Measurements from ENCODE around the gene SLC25A21.

The SLC25A21 gene

DNA sequence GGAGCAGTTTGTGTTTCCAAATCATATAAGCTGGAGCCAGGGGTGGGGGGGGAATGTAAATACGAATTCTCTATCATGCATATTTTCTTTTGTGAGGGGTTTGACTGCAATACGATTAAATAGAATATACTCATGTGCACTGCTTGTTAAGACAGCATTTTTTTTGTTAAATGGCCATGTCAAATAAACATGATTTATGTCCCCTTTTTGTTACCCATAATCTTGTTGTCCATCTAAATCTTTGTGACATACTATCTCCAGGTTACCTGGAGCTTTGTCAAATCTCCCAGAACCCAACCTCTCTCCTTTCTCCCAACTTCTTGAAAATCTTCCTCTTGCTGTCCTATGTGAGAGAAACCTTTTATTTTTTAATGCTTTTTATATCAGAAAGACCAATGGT, 233.1 kb downstream of the SLC25A21 start:
- Histone ChIP-seq H3K23ac (ENCODE audit: low read length) (no peak overlapping the region), H3K4me1 (ENCODE audit: control insufficient read depth, low read depth, low read length) (no peaks in the 10 kb centered on the region), H3K9ac (ENCODE audit: low read length) (no peak overlapping the region), H2BK120ac (ENCODE audit: low read depth, low read length) (no peak overlapping the region), H4K5ac (ENCODE audit: low read length) (no peak overlapping the region), H2BK5ac (ENCODE audit: low read length) (no peak overlapping the region), H3K4me2 (ENCODE audit: low read length) (no peak overlapping the region), H3K18ac (ENCODE audit: low read length) (no peak overlapping the region), H3K79me1 (ENCODE audit: low read length) (no peaks in the 10 kb centered on the region), H3K79me2 (ENCODE audit: control insufficient read depth, insufficient read depth, low read length) (no peaks in the 10 kb centered on the region), H3K4ac (ENCODE audit: low read depth, low read length) (no peak overlapping the region), H3K36me3 (ENCODE audit: control insufficient read depth, insufficient read depth, low read length) (no peaks in the 10 kb centered on the region), H3K56ac (ENCODE audit: low read length) (no peak overlapping the region), H2AK5ac (ENCODE audit: low read length) (no peak overlapping the region), H3K27ac (ENCODE audit: low read depth, low read length) (no peak overlapping the region), H3K27me3 (ENCODE audit: insufficient read depth, low read length, poor library complexity) (no peaks in the 10 kb centered on the region), H3K4me3 (ENCODE audit: low read length) (no peak overlapping the region), H4K8ac (ENCODE audit: low read depth, low read length) (no peak overlapping the region), H2BK15ac (replicated peaks; ENCODE audit: low read depth) (no peak overlapping the region)
- no peak for DNase-seq
- WGBS (ENCODE audit: extremely low coverage, insufficient coverage, low lambda C conversion rate), result no CpG with 5 or more reads among the region's 2 CpGs

DNA sequence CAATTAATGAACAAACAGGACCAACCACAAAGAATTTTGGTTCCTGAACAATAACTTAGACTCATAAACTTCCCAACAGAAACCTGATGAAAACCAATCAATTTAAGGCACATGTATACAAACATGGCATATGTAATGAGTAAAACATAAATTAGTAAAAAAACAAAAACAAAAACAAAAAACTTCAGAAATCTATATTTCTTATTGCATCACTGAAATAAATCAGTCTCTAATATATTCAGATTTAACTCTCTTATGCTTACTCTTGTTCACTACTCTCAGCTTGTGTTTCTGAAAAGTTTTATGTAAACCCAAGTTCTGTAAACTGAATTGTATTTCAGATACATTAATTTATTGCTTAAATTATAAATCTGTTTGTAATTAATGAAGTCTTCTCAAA, 233.7 kb downstream of the SLC25A21 start:
- no peak overlapping the region for H3K18ac ChIP-seq (ENCODE audit: low read length)
- no peak for DNase-seq
- H3K4me2 ChIP-seq (ENCODE audit: low read length), result no peak overlapping the region
- H2AK5ac ChIP-seq (ENCODE audit: low read length), result no peak overlapping the region
- no peak overlapping the region for H3K4me3 ChIP-seq (ENCODE audit: low read length)
- no peak overlapping the region for H4K8ac ChIP-seq (ENCODE audit: low read depth, low read length)
- no peaks in the 10 kb centered on the region for H3K79me2 ChIP-seq (ENCODE audit: control insufficient read depth, insufficient read depth, low read length)
- H3K9ac ChIP-seq (ENCODE audit: low read length), result no peak overlapping the region
- no peak overlapping the region for H2BK120ac ChIP-seq (ENCODE audit: low read depth, low read length)
- no peaks in the 10 kb centered on the region for H3K27me3 ChIP-seq (ENCODE audit: insufficient read depth, low read length, poor library complexity)
- H3K23ac ChIP-seq (ENCODE audit: low read length), result no peak overlapping the region
- H3K4me1 ChIP-seq (ENCODE audit: control insufficient read depth, low read depth, low read length), result no peaks in the 10 kb centered on the region
- H3K4ac ChIP-seq (ENCODE audit: low read depth, low read length), result no peak overlapping the region
- no peak overlapping the region for H4K5ac ChIP-seq (ENCODE audit: low read length)
- H3K79me1 ChIP-seq (ENCODE audit: low read length), result no peaks in the 10 kb centered on the region
- no peaks in the 10 kb centered on the region for H3K36me3 ChIP-seq (ENCODE audit: control insufficient read depth, insufficient read depth, low read length)
- H2BK5ac ChIP-seq (ENCODE audit: low read length), result no peak overlapping the region
- no peak overlapping the region for H3K27ac ChIP-seq (ENCODE audit: low read depth, low read length)
- H2BK15ac ChIP-seq (replicated peaks; ENCODE audit: low read depth), result no peak overlapping the region
- no peak overlapping the region for H3K56ac ChIP-seq (ENCODE audit: low read length)

DNA sequence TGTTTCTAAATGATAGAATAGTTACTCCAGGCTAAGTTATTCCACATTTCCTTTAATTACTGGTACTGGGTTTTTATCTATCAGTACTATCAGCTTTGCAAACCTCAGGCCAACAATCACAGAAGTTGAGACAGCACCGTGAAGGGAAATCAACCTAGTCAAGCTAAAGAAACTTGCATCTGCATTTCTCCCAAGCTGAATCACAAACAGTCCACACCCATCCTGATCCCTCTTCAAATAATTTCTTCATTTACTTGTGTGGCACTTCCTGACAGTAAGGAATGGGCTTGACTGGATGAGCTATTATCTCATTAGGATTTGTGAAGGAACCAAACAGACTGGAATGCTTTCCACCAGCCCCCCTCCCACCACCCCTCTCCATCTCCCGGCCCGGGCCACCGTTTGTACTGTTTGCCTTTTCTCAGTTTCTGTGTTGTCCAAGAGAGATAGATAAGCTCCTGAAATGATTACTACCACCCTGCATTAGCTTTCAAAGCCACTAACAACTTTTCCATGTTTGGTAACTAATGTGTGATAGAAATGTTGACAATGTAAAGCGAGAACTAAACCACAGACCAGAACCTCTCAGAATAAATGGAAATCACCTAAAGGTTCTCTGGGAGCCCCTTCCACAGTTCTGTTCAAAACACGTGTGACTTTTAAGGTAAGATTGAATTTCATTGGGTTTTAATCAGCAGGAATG, 236.3 kb downstream of the SLC25A21 start:
- Histone ChIP-seq H4K8ac (ENCODE audit: low read depth, low read length) (no peak overlapping the region), H3K27me3 (ENCODE audit: insufficient read depth, low read length, poor library complexity) (no peaks in the 10 kb centered on the region), H2AK5ac (ENCODE audit: low read length) (no peak overlapping the region), H3K23ac (ENCODE audit: low read length) (no peak overlapping the region), H2BK15ac (replicated peaks; ENCODE audit: low read depth) (no peak overlapping the region), H2BK5ac (ENCODE audit: low read length) (no peak overlapping the region), H3K27ac (ENCODE audit: low read depth, low read length) (no peak overlapping the region), H3K79me2 (ENCODE audit: control insufficient read depth, insufficient read depth, low read length) (no peaks in the 10 kb centered on the region), H4K5ac (ENCODE audit: low read length) (no peak overlapping the region), H3K4me2 (ENCODE audit: low read length) (no peak overlapping the region), H2BK120ac (ENCODE audit: low read depth, low read length) (no peak overlapping the region), H3K4ac (ENCODE audit: low read depth, low read length) (no peak overlapping the region), H3K56ac (ENCODE audit: low read length) (no peak overlapping the region), H3K36me3 (ENCODE audit: control insufficient read depth, insufficient read depth, low read length) (no peaks in the 10 kb centered on the region), H3K9ac (ENCODE audit: low read length) (no peak overlapping the region), H3K79me1 (ENCODE audit: low read length) (no peaks in the 10 kb centered on the region), H3K4me1 (ENCODE audit: control insufficient read depth, low read depth, low read length) (no peaks in the 10 kb centered on the region), H3K18ac (ENCODE audit: low read length) (no peak overlapping the region), H3K4me3 (ENCODE audit: low read length) (no peak overlapping the region)
- no peak for DNase-seq
- WGBS (ENCODE audit: extremely low coverage, insufficient coverage, low lambda C conversion rate), result no CpG with 5 or more reads among the region's 6 CpGs

DNA sequence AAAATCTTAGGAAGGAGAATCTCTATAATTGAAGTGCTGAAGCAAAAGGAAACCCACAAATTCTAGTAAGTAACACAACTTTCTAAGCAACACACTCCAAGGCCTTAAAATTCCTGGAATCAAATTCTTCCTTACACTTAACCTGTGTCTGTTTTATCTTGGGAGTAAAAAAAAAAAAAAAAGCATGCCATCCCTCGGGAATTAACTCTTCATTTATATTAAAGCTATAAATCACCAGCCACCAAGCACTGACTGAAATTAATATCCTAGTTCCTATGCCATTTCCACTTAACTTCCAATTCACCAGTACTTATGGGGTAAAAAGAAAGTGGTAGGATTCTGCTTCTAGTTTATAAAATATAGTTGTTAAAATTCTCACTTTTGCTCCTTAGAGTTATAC, 238.1 kb downstream of the SLC25A21 start:
- Histone ChIP-seq H2BK120ac (ENCODE audit: low read depth, low read length) (no peak overlapping the region), H3K23ac (ENCODE audit: low read length) (no peak overlapping the region), H3K79me2 (ENCODE audit: control insufficient read depth, insufficient read depth, low read length) (no peaks in the 10 kb centered on the region), H3K79me1 (ENCODE audit: low read length) (no peaks in the 10 kb centered on the region), H4K8ac (ENCODE audit: low read depth, low read length) (no peak overlapping the region), H3K36me3 (ENCODE audit: control insufficient read depth, insufficient read depth, low read length) (no peaks in the 10 kb centered on the region), H3K4ac (ENCODE audit: low read depth, low read length) (no peak overlapping the region), H2AK5ac (ENCODE audit: low read length) (no peak overlapping the region), H3K4me2 (ENCODE audit: low read length) (no peak overlapping the region), H3K27me3 (ENCODE audit: insufficient read depth, low read length, poor library complexity) (no peaks in the 10 kb centered on the region), H2BK5ac (ENCODE audit: low read length) (no peak overlapping the region), H4K5ac (ENCODE audit: low read length) (no peak overlapping the region), H3K4me3 (ENCODE audit: low read length) (no peak overlapping the region), H3K18ac (ENCODE audit: low read length) (no peak overlapping the region), H3K4me1 (ENCODE audit: control insufficient read depth, low read depth, low read length) (no peaks in the 10 kb centered on the region), H3K27ac (ENCODE audit: low read depth, low read length) (no peak overlapping the region), H2BK15ac (replicated peaks; ENCODE audit: low read depth) (no peak overlapping the region), H3K9ac (ENCODE audit: low read length) (no peak overlapping the region), H3K56ac (ENCODE audit: low read length) (no peak overlapping the region)
- no CpG with 5 or more reads among the region's 1 CpG for WGBS (ENCODE audit: extremely low coverage, insufficient coverage, low lambda C conversion rate)
- no peak for DNase-seq

- Histone ChIP-seq H3K36me3 (ENCODE audit: control insufficient read depth, insufficient read depth, low read length) (no peaks in the 10 kb centered on the region), H3K4me1 (ENCODE audit: control insufficient read depth, low read depth, low read length) (no peaks in the 10 kb centered on the region), H2AK5ac (ENCODE audit: low read length) (no peak overlapping the region), H3K9ac (ENCODE audit: low read length) (no peak overlapping the region), H2BK15ac (replicated peaks; ENCODE audit: low read depth) (no peak overlapping the region), H3K56ac (ENCODE audit: low read length) (no peak overlapping the region), H3K4ac (ENCODE audit: low read depth, low read length) (no peak overlapping the region), H3K27me3 (ENCODE audit: insufficient read depth, low read length, poor library complexity) (no peaks in the 10 kb centered on the region), H3K79me1 (ENCODE audit: low read length) (no peaks in the 10 kb centered on the region), H3K4me3 (ENCODE audit: low read length) (no peak overlapping the region), H3K23ac (ENCODE audit: low read length) (no peak overlapping the region), H3K18ac (ENCODE audit: low read length) (no peak overlapping the region), H3K27ac (ENCODE audit: low read depth, low read length) (no peak overlapping the region), H2BK120ac (ENCODE audit: low read depth, low read length) (no peak overlapping the region), H4K8ac (ENCODE audit: low read depth, low read length) (no peak overlapping the region), H3K4me2 (ENCODE audit: low read length) (no peak overlapping the region), H4K5ac (ENCODE audit: low read length) (no peak overlapping the region), H2BK5ac (ENCODE audit: low read length) (no peak overlapping the region), H3K79me2 (ENCODE audit: control insufficient read depth, insufficient read depth, low read length) (no peaks in the 10 kb centered on the region)
- no peak for DNase-seq
- WGBS (ENCODE audit: extremely low coverage, insufficient coverage, low lambda C conversion rate), result no CpG with 5 or more reads among the region's 2 CpGs
Measured at GRCh38 chr14:36931791-36932190, 240.6 kb downstream of the SLC25A21 start.

GRCh38 chr14:36928432-36928831, 244.0 kb downstream of the SLC25A21 start:
- no peak overlapping the region for H3K4ac ChIP-seq (ENCODE audit: low read depth, low read length)
- no peak overlapping the region for H4K8ac ChIP-seq (ENCODE audit: low read depth, low read length)
- no peak overlapping the region for H2BK15ac ChIP-seq (replicated peaks; ENCODE audit: low read depth)
- no peaks in the 10 kb centered on the region for H3K27me3 ChIP-seq (ENCODE audit: insufficient read depth, low read length, poor library complexity)
- H3K23ac ChIP-seq (ENCODE audit: low read length), result no peak overlapping the region
- no CpG with 5 or more reads among the region's 4 CpGs for WGBS (ENCODE audit: extremely low coverage, insufficient coverage, low lambda C conversion rate)
- no peak overlapping the region for H3K4me3 ChIP-seq (ENCODE audit: low read length)
- H3K56ac ChIP-seq (ENCODE audit: low read length), result no peak overlapping the region
- H3K79me1 ChIP-seq (ENCODE audit: low read length), result no peaks in the 10 kb centered on the region
- H2BK5ac ChIP-seq (ENCODE audit: low read length), result no peak overlapping the region
- no peak for DNase-seq
- no peak overlapping the region for H3K9ac ChIP-seq (ENCODE audit: low read length)
- no peaks in the 10 kb centered on the region for H3K4me1 ChIP-seq (ENCODE audit: control insufficient read depth, low read depth, low read length)
- no peak overlapping the region for H2AK5ac ChIP-seq (ENCODE audit: low read length)
- no peaks in the 10 kb centered on the region for H3K36me3 ChIP-seq (ENCODE audit: control insufficient read depth, insufficient read depth, low read length)
- no peaks in the 10 kb centered on the region for H3K79me2 ChIP-seq (ENCODE audit: control insufficient read depth, insufficient read depth, low read length)
- H3K4me2 ChIP-seq (ENCODE audit: low read length), result no peak overlapping the region
- no peak overlapping the region for H2BK120ac ChIP-seq (ENCODE audit: low read depth, low read length)
- no peak overlapping the region for H4K5ac ChIP-seq (ENCODE audit: low read length)
- H3K27ac ChIP-seq (ENCODE audit: low read depth, low read length), result no peak overlapping the region
- no peak overlapping the region for H3K18ac ChIP-seq (ENCODE audit: low read length)
